Activated naive CD4-positive, alpha-beta T cell (primary cell): ENCODE measurements around the gene SOWAHB.
"Not testable (repeated sequence)": the region's sequence is repeated elsewhere in the genome, so short reads cannot be mapped to it uniquely, and the experiment has no call there.

Experiments
- DNase-seq, 4 experiments: peaks; one replicate each; lab custom pipeline; 2025; lab: John Stamatoyannopoulos, UW

The SOWAHB gene

GRCh38 chr4:76896048-76896447, 1.9 kb downstream of the SOWAHB start:
- DNase-seq: no peak

DNA sequence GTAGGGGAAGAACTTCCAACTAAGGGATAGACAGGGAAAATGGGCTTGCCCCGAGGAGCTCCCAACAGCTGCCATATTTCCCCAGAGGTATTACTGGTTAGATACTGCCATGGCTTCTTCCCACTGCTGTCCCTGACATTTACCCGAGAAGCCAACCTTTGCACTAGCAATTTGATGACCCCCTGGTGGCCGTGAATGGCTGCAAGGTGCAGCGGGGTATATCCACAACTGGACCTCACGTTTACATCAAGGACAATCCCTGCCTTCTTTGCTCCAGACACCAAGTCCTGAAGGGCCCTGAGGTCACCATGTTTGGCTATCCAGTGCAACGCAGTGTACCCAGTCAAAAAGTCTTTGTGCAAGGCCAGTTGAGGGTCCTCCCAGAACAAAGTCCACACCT, 2.3 kb downstream of the SOWAHB start:
- no peak for DNase-seq

DNA sequence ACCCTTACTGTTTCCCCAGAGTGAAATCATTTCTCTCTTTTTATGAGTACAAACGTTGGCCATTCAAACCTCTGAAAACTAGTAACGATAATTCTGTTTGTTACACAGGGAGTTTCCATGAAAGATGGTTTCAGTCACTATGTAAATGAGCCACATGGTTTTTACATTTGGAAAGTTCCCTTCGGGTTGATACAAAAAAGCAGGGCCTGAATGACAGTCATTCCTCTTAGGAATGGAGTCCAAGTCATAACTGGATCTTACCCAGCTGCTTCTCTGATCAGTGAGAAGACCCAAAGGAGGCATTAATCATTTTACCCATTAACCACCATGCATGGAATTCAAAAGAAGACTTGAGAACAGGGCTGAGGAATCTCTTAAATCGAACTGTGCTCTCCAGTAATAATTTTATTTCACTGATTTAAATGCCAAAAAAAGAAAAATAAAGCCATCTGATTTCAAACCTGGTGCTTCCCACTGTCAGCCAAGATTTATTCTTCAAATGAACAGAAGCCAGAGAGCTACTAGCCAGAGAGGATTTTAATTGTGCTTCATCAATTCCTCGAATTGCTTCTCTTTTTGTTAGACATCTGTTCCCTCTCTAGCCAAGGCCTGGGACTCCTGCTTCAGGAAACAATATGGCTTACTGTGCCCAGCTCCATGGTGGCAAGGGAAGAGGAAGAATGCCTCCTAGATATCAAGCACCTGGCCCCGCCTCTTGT, 3.2 kb downstream of the SOWAHB start:
- DNase-seq: no peak

DNA sequence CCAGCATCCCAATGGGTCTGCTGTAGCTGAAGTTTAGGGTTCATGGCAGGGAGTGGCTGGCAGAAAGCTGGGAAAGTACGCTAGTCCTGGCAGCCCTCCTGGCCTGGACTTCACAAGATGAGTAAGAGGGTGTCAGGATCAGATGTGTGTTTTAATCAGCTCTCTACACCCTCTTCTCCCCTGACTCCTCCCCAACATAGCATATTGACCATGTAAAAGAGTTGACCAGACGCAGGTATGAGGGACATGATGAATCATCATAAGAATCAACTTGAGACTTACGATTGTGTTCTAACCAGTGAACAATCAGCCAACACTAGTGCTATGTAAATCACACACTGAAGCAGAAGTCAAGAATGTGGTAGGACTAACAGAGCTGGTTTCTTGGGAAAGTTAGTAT, 5.3 kb downstream of the SOWAHB start:
- DNase-seq: no peak

- no peak for DNase-seq
Observed at GRCh38 chr4:76892001-76892400, 5.9 kb downstream of the SOWAHB start.

DNA sequence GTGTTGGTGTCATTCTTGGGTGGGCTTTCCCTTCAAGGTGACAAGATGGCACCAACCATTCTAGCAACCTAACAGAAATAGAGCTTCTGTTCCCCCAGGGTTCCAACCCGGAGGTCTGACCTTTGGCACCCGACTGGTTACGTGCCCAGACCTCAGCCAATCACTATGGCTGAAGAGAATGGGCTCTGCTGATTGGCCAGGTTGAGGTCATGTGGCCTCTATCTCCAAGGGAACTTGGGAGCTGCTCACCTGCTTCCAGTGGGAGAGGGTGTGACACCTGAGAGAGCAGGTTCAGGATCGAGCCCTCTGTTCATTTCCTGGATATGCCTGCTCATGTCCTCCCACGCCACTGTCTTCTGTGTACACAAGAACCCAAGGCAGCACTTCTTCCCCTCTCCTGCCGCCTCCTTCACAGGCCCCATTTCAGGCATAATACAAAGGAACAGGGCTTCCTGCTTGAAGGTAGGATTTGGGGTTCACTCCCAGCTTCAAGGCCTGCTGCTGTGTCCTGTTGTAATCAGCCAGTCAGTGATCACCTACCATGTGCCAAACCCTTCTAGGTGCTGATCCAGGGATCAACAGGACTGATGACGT, 11.0 kb downstream of the SOWAHB start:
- DNase-seq: no peak

DNA sequence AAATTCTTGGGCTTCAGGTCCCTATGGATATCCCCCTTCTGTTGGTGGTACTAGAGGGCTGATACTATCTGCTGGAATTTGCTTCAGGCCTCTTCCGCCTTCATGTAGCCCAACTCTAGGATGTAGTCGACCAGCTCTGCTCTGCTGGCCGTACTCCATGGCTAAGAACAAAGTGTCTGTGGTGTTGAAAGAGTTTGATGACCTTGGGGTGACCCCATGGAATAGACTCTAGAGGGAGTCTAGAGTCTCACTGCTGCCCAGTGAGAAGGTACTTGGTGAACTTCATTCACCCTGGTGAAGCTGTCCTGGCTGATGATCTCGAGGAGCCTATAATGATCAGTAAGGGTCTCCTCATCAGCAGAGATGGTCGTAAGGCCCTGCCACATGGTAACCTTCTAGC, 11.7 kb downstream of the SOWAHB start:
- no peak for DNase-seq

GRCh38 chr4:76883147-76883546, 14.8 kb downstream of the SOWAHB start:
- no peak for DNase-seq

- DNase-seq: no peak
Observed at GRCh38 chr4:76882630-76883029, 15.3 kb downstream of the SOWAHB start.

DNA sequence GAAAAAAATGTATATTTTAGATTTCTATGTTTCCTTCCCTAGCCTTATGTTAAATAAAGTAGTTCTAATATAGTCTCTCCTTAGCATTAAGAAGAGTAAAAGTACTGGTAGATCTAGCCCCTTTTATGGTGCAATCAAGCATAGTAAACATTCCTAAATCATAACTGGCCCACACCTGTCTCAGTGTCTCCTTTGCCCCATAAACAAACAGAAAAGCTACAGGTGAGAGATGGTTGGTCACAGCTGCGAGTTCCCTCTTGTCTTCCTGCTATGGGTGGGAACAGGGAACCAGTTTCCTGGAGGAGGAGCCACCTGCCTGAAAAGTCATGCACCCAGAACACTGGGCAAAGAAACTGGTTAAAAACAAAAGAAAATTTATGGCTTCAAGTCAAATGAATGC, 16.6 kb downstream of the SOWAHB start:
- no peak for DNase-seq

GRCh38 chr4:76879731-76880364, 18.1 kb downstream of the SOWAHB start:
- no peak for DNase-seq

- not testable (repeated sequence) for DNase-seq
Observed at GRCh38 chr4:76878641-76879165, 19.2 kb downstream of the SOWAHB start.

DNA sequence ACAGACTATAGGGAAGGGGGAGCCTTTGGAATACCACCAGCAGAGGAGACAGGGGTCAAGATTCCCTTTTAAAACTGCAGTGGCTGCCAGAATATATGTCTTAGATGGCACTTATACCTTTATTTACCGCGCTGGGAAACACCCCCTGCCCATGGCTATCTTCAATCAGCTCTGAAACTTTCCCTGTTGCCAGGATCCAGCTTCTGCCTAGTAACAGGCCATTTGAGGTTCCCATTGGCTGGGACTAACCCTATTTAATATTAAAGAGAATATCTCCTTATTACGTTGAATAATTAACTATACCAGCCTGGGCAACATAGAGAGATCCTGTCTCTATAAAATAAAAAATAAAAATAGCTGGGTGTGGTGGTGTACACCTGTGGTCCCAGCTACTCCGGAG, 23.8 kb downstream of the SOWAHB start:
- DNase-seq: no peak

DNA sequence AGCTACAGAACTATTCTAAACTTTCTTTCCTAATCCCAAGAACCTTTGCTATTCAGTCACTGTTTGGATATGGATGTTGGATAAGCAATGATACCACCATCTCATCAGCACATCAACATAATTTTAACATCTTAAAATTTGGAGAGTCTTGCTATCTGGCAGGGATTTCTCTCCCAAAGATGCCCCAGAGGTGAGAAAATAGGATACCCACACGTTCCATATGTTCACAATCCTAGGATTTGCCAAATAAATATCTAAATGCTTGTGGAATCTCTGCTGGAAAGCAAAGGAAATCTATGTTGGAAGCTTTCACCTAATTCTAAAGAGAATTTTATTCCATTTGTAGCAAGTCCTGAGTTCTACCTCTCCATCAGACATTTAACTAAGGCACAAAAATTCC, 24.4 kb downstream of the SOWAHB start:
- DNase-seq: no peak

GRCh38 chr4:76872556-76872955, 25.4 kb downstream of the SOWAHB start:
- no peak for DNase-seq

DNA sequence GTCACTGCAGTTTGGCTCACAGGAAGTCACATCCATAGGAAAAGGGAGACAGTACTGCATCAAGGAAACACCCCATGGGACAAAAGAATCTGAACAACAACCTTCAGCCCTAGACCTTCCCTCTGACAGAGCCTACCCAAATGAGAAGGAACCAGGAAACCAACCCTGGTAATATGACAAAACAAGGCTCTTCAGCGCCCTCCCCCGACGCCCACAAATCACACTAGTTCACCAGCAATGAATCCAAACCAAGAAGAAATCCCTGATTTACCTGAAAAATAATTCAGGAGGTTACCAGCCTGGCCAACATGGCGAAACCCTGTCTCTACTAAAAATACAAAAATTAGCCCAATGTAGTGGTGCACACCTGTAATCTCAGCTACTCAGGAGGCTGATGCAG, 29.2 kb downstream of the SOWAHB start:
- not testable (repeated sequence) for DNase-seq

- DNase-seq: no peak
Observed at GRCh38 chr4:76867880-76868655, 29.9 kb downstream of the SOWAHB start.

DNA sequence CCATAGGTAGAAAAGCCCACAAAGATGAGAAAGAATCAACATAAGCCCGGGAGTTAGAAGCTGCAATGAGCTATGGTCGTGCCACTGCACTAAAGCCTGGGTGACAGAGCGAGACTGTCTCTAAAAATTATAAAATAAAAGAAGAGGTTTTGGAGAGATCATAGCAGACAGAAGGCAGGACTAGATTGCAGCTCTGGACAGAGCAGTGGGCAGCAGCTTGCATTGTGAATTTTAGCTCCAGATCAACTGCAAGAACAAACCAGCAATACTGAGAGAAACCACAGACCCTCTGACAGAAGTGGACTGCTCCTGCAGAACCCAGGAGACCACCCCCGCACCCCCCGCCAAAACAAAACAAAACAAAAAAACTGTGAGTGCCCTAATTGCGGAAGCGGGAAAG, 30.6 kb downstream of the SOWAHB start:
- no peak for DNase-seq

DNA sequence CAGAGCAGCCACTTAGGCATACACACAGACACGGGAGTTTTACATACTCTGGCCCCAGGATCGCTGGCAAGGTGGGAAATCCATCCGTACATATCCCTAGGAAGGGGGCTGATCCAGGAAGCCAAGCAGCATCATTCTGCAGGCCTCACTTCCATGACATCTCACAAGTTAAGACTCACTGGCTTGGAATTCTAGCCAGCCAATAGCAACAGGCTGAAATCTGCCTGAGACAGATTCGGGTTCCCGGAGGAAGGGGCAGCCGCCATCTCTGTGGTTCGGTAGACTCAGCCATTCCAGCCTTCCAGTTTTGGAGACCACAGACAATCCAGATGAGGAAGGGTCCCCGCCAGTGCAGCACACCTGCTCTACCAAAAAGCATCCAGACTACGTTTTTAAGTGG, 31.3 kb downstream of the SOWAHB start:
- no peak for DNase-seq

DNA sequence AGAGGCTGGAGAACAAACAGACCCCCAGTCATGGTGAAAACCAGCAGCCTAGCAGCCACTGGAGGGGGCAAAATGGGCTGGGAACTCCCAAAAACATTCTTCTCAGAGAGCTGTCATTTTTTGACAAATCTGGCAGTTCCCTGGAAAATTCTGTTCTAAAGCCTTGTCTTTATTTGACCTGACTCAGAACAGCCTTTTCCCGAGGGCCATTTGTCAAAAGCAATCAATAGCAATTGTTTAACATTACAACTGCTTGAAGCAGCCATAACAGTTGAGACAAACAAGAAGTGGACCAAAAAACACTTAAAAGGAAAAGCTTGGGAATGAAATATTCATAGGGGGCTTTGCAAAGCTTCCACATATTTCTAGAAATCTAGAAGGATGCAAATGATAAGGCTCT, 39.6 kb downstream of the SOWAHB start:
- no peak for DNase-seq

- no peak for DNase-seq
Observed at GRCh38 chr4:76857074-76857409, 40.9 kb downstream of the SOWAHB start.

DNA sequence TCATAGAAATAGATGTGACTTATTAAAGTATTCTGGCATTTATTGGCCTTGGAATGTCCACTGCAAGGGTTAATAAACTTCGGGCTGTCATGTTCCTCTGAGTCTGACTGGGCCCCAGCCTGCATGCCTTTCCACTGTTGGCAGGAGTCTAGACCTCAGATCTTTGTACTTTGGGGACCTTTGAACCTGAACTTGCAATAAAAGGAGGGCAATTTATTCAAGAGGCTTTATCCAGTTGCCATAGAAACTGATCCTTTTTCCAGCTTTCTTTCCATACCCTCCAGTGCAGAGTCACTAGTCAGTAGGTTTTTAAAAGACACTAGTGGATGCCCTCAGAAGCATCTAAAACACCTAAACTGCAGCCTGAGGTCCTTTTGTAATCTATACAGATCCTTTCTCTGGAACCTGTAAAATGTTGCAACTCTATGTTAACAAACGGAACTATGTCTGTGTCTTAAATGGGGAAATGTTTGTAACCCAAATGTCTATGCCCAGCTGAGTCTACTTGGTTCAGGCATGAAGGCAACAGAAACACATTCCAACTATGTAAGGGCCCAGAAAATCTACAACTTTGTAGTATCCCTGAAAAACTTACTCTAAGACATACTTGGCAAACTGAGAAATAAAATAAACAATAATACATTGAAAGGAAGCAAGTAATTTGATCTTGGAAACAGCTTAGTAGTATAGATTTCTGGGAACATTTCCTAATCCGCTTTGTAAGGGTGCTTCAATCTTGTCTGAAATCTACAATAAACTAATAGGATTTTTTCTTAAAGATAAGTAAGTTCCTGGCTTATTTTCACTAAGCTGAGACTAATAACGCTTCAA, 41.5 kb downstream of the SOWAHB start:
- no peak for DNase-seq
